GM19239 (cell line): Measurements from ENCODE around the gene CCDC91.
"Not testable (repeated sequence)": the region's sequence is repeated elsewhere in the genome, so short reads cannot be mapped to it uniquely, and the experiment has no call there.

Source experiments
- DNase-seq: peaks from one replicate; pipeline ENCODE4 v3.0.0; 2011; ENCODE audit warnings: low spot score; ENCODE audit not compliant: insufficient read length
- FAIRE-seq: peaks from 2 replicates; lab custom pipeline; 2011; peaks lifted over from hg19 to GRCh38; lab: Jason Lieb, UNC

Gene CCDC91

GRCh38 chr12:28226705-28227104 is 36.4 kb downstream of the CCDC91 start:
- DNase-seq (no peak), FAIRE-seq (no peak)

GRCh38 chr12:28227251-28227650 is 37.0 kb downstream of the CCDC91 start:
- no peak for FAIRE-seq
- no peak for DNase-seq

GRCh38 chr12:28231248-28231647 is 41.0 kb downstream of the CCDC91 start:
- no peak for DNase-seq
- FAIRE-seq, result no peak

GRCh38 chr12:28232211-28232928 is 42.1 kb downstream of the CCDC91 start:
- DNase-seq (no peak), FAIRE-seq (no peak)

GRCh38 chr12:28234444-28234843 is 44.2 kb downstream of the CCDC91 start:
- DNase-seq, result no peak

DNA sequence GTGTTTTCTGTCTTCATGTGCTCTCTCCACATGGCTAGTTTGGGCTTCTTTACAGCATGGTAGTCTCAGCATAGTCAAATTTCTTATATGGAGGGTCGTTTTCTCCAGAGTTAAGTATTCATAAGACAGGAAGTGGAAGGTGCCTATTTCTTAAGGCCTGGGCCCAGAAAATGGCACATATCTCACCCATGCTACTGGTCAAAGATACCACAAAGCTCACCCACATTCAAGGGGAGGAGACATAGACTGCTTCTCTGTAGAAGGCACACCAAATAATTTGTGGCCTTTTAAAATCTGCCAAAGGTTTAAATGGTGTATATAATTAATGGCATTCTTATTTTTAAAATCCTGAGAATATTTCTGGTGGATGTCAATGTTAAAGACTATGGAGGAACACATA is 44.8 kb downstream of the CCDC91 start:
- FAIRE-seq (peak; percentile 49), DNase-seq (no peak)

More at GRCh38 chr12:28234444-28234843, 44.2 kb downstream of the CCDC91 start:
- no peak for FAIRE-seq

- no peak for DNase-seq
- FAIRE-seq, result no peak
These were observed 45.7 kb downstream of the CCDC91 start for GRCh38 chr12:28235985-28236384.

GRCh38 chr12:28237423-28237822 is 47.2 kb downstream of the CCDC91 start:
- FAIRE-seq, result no peak

DNA sequence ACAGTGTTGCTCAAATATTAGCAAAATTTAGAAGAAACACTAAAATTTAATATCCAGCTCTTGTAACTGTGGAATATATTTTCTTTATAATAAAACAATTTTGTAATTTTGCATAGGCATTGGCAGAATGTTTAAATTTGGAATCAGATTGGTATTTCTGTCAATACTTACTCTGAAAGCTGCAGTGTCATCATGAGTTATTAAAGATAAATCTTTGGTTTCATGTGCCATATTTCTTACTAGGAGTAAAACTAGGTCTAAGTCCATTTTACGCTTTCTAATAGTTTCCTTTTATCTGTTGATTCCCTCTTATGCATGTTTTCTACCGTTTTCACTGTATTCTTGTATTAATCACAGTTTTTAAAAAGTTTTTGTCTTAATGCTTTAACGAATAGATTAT is 49.7 kb downstream of the CCDC91 start:
- FAIRE-seq, result no peak

More at GRCh38 chr12:28237423-28237822, 47.2 kb downstream of the CCDC91 start:
- no peak for DNase-seq

GRCh38 chr12:28240853-28241252 is 50.6 kb downstream of the CCDC91 start:
- no peak for FAIRE-seq

More for the DNA sequence above, 49.7 kb downstream of the CCDC91 start:
- DNase-seq, result no peak

GRCh38 chr12:28242129-28242495 is 51.9 kb downstream of the CCDC91 start:
- no peak for FAIRE-seq
- DNase-seq, result no peak

More at GRCh38 chr12:28240853-28241252, 50.6 kb downstream of the CCDC91 start:
- DNase-seq, result no peak

DNA sequence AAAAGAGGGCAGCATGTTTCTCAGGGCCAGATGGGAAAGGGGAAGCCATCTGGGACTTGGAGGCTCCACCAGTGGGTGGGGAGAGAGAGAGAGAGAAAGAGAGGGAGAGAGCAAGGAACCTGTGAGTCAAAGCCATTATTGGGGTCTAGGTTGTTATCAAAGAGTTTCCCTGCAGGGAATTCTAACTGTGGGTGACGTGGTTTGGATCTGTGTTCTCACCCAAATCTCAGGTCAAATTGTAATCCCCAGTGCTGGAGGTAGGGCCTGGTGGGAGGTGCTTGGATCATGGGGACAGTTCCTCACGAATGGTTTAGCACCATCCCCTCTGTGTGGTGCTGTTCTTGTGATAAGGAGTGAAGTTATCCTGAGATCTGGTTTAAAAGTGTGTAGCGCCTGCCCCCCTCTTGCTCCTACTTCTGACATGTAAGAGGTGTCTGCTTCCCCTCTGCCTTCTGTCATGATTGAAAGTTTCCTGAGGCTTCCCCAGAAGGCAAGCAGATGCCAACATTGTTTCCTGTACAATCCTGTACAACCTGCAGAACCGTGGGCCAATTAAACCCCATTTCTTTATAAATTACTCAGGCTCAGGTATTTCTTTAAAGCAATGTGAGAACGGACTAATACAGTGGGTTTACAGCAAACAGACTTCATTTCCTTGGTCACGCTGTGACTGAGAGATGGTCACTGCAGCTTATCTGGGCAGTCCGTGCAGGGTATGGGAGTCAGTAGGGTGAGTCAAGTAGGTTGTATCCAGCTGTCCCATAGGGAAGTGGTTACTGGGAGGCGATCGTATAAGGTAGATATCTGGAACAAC is 52.4 kb downstream of the CCDC91 start:
- FAIRE-seq (no peak), DNase-seq (no peak)

DNA sequence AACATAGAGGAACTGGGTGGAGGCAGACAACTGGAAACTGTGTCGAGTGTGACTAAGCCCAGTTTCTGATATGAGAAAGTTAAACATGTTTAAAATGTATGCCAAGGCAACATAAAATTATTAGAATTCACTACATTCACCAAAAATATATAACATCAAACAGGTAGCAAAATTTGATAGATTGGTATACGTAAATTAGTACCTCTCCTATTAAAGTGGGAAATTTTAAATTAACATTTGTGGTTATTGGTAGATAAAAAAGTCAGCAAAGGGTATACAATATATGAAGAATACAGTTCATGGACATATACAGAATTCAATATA is 53.0 kb downstream of the CCDC91 start:
- DNase-seq (no peak), FAIRE-seq (no peak)

DNA sequence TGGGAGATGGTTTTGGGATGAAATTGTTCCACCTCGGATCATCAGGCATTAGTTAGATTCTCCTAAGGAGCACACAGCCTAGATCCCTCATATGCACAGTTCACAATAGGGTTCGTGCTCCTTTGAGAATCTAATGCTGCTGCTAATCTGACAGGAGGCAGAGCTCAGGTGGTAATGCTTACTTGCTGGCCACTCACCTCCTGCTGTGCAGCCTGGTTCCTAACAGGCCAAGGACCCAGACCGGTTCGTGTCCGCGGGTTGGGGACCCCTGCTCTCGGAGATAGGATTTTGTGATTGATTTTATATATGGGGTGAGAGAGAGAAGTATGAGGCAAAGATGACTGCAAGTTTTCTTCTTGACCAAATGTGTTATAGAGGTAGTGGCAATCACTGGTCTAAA is 57.5 kb downstream of the CCDC91 start:
- FAIRE-seq (no peak), DNase-seq (no peak)

GRCh38 chr12:28248555-28249145 is 58.4 kb downstream of the CCDC91 start:
- no peak for DNase-seq
- no peak for FAIRE-seq

DNA sequence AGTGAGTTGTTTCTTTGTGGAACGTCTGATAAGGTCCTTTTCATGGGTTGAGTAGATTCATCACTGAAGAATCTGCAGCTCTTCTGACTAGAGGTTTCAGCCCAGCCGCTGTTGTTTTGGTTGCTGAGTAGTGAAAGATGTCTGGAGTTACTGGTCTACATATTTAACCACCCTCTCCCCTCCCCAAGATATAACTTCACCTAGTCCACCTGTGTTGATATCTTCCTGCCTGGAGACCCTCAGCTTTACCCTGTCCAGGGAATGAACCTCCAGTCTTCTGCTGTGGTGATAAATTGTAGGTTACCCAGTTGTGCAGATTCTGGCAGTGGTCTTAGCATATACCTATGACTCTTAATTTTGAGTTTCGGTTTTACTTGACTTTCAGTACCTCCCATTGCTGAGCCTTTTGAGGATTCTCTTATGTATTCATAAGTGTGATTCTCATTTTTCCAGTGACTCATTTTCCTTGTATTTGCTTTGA is 62.9 kb downstream of the CCDC91 start:
- peak; percentile 4 for DNase-seq

GRCh38 chr12:28257411-28257810 is 67.2 kb downstream of the CCDC91 start:
- FAIRE-seq (no peak), DNase-seq (no peak)

More for the DNA sequence above, 62.9 kb downstream of the CCDC91 start:
- FAIRE-seq, result peak; percentile 39

- FAIRE-seq, result no peak
- DNase-seq, result no peak
These were observed 68.7 kb downstream of the CCDC91 start for GRCh38 chr12:28258998-28259397.

DNA sequence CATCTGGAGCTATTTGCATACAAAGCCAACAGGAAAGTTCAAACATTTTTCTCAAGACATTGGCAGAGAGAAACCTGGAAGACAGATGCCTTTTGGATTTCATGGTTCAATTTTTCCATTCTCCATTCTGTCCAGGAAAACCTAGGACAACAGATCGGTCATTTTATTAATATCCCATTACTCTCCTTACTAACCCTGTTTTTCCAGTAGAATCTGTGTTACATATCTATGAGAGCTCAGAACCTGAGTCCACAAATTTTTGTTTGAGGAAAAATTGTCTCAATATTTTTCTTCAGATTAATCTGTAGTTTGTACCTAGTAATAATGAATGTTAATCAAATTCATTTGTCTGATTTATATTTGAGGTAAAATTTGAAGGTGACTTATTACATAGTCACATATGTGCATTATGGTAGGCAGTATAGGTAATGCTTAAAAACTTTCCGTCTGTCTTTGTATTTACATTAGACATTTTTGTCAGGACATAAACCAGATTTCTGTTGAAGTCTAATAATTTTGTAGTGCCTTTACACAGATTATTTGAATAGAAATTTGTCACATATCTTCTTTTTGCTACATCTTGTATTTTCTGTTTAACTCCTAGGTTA is 75.3 kb downstream of the CCDC91 start:
- DNase-seq (no peak), FAIRE-seq (no peak)

- not testable (repeated sequence) for DNase-seq, FAIRE-seq
These were observed 77.8 kb downstream of the CCDC91 start for GRCh38 chr12:28267920-28268607.
